GM21515 (cell line): Measurements from ENCODE around the gene BLM.

Experiments used
- ATAC-seq: cut with Tn5 transposase; IDR thresholded peaks from one replicate; pipeline ENCODE4 v1.9.1; 2021; ENCODE audit not compliant: unreplicated experiment

Gene BLM

DNA sequence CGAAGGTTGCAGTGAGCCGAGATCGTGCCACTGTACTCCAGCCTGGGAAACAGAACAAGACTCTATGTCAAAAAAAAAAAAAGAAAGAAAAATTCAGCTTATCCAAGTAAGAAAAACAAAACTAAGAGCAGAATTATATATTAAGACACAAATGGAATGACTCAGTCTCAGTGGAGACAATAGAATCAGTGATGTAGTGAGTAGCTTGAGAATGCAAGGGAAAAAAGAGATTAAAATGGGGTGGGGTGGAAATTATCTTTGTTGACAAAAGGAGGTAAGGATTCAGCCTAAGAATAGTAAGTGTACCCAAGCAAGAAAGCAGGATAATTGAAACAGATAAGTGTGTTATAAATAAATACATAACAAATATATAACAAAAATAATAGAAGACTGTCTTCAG is 70.7 kb downstream of the BLM start:
- ATAC-seq, result no peak

DNA sequence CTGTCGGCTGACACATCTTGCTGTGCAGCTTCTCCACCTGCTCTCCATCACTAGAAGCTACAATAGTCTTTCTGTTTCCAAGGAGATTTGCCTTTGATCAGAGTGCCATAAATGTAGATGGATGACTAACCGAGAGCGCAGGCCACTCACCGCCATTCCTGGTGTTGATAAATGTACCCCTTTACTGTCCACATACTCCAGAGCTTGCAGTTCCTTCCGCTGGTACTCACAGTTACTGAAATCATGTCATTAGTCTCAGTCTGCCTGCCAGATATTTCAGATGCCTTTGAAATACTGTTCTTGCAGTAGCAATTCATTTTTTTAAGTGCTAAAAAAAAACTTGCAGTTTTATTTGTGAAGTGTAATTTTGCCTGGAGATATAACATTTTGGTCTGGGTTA is 72.3 kb downstream of the BLM start:
- ATAC-seq, result no peak

DNA sequence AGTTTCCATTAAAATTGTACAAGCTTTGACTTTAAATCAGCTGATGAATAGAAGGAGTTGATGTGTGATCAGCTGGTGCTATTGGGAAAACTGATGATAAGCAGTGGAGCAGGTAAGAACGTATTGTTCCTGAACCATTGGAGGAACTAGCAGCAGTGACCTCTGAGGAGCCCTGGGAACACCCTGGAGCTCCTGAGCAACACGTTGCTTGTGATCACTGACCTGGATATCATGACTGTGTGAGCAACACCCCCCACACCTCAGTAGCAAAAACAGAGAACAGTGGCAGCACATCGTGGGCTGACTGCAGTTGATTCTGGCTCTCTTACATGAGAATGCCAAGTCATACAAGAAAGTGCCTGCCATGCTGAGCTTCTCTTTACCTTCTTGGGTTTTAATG is 72.9 kb downstream of the BLM start:
- ATAC-seq, result no peak

DNA sequence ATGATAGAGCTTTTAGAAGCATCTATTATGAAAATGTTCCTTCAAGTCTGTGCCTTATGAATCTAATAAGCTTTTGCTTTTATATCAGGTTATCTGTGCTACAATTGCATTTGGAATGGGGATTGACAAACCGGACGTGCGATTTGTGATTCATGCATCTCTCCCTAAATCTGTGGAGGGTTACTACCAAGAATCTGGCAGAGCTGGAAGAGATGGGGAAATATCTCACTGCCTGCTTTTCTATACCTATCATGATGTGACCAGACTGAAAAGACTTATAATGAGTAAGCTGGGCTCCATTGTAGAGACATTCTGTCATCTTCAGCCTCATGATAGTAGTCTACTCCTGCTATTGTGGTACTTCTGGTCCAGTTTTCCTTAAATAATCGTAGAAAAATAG is 73.4 kb downstream of the BLM start:
- no peak for ATAC-seq

DNA sequence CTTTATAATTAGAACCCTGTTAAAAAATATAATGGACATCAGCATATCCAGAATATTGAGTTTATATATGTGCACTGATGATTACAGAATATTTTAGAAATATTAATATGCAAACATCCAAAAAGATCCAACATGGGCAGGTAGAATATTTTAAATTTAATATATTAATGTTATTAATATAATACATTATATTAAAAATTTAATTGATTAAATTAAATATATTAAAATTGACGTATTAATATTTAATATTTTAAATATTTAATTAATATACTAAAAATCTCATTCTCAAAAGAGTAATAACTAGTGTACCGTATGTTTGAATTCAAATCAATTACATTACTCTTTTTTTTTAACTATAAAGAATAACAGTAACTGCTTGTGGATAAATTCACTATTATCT is 77.4 kb downstream of the BLM start:
- no peak for ATAC-seq

DNA sequence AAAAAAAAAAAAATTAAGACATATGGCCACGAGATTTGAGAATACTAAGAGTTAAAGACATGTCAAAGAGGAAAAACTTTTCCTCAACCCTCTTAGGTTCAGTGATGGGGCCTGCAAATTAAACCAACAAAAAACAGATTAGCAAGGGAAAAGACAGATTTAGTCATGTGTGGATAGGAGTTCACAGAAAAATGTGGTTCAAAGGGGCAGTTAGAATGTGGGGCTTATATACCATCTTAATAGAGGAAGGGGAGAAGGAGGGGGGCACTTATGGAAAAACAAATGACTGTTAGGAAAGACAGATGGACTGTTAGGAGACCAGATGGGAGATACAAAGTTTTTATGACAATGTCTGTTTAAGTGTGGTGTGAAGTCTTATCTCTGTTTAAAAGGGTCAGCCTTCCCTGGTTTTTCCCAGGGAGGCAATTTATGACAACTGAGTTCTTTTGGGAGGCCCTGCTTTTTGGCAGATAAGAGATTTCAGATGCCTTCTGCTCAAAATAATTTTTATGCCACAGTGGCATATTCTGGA is 82.6 kb downstream of the BLM start:
- ATAC-seq, result no peak

DNA sequence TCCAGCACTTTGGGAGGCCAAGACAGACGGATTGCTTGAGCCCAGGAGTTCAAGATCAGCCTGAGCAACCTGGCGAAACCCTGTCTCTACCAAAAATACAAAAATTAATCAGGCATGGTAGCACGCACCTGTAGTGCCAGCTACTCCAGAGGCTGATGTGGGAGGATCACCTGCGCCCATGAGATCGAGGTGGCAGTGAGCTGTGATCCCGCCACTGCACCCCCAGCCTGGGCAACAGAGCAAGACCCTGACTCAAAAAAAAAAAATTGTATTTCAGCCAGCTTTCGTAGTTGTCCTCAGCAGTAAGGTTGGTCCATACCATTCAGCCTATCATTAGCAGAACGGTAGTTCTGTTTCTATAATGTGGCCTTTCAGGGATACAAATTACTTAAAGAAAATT is 84.7 kb downstream of the BLM start:
- ATAC-seq, result no peak

DNA sequence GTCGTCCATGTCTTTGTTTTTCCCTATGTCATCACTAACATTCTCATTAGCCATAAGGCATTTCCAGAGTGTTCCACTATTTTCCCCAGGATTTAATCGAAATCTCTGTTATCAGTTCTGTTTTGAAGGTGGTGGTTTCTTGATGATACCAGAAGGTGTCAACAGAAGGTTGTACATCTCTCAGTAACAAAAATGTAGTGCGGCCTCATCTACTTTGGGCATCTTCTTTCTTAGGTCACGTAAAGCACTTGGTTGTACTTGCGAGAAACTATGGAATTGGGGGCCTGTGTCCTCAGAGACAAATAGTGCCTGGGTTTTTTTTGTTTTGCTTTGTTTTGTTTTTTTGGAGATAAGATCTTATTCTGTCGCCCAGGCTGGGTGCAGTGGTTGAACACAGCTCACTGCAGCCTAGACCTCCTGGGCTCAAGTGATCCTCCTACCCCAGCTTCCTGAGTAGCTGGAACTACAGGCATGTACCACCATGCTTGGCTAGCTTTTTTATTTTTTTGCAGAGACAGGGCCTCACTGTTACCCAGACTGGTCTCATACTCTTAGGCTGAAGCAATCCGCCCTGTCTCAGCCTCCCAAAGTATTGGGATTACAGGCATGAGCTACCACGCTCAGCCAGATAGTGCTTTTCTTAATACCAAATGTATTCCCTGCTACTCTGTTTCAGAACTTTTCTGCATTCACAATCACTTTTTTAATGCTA is 90.1 kb downstream of the BLM start:
- ATAC-seq, result no peak

DNA sequence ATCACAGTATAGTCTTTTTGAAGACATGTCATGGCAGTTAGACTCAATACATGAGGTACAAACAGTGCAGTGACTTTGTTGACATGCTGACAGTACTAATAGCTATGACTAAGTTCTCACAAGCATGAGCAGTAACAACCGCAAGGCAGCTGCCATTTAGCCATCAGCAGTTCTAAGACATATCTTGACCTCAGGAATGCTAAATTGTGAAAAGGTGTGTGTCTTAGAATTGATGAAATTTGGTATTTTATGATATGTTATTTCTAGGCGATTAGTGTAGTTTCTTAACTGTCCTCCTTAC is 90.6 kb downstream of the BLM start:
- ATAC-seq, result no peak

DNA sequence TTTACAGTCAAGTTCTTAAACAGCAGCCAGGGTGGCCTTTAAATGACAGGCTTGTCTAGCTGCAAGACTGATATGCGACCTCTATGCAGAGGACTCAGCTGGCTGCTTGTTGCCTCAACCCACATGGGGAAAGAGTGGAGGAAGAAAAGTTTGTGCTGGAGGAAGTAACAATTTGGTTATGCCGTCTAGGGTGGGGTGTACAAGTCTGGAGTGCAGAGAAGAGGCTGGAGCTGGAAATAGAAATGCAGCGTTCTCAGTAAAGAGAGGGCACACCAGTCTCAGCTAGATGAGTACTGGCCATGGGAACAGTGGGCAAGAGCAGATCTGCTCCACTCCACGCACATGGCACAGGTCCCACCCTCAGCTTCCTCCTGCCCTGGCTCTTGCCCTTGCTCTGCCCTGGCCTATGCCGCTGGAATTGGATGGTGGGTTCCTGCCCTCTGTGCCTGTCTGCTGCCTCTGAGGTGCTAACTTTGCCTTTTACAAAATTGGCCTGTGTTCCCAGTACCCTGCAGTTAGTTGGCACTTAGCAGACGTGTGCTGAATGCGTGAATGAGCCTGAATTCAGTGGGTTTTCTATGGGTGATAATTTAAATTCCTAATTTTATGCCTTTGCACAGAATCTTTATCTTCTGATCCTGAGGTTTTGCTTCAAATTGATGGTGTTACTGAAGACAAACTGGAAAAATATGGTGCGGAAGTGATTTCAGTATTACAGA is 91.5 kb downstream of the BLM start:
- ATAC-seq, result no peak

DNA sequence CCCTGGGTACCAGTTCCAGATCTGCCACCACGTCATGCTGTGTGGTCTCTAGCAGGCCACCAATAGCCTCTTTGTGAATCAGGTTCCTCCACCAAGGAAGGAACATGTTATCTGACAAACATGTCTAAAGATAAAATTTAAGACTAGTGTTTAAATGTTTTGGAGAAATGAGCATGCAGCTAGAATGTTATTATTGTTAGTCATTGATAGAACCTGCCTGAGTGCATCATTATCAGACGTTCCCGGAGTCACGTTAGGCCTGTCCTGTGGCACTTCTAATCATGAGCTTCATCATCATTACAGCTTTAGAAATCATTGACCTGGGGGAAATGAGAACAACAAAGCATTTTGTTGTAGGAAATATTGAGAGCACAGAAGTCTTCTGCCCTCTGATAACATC is 92.4 kb downstream of the BLM start:
- ATAC-seq, result no peak

DNA sequence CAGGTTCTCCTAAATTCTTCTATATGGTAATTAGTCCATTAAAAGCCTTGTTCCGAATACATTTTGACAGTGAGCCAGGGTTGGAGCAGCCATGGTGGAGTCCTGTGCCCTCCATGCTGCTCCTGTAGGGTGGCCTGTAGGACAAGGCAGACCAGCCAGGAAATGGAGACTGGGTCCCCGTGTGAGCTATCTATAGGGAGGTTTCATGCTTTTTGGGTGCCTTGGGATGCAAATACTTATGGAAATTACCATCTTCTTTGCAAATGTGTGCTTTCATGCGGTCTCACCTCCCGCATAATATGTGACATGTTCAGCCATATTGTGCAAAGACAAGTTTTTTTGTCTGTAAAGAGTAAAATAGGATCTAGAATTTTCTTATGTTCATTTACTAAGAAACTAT is 93.2 kb downstream of the BLM start:
- no peak for ATAC-seq

DNA sequence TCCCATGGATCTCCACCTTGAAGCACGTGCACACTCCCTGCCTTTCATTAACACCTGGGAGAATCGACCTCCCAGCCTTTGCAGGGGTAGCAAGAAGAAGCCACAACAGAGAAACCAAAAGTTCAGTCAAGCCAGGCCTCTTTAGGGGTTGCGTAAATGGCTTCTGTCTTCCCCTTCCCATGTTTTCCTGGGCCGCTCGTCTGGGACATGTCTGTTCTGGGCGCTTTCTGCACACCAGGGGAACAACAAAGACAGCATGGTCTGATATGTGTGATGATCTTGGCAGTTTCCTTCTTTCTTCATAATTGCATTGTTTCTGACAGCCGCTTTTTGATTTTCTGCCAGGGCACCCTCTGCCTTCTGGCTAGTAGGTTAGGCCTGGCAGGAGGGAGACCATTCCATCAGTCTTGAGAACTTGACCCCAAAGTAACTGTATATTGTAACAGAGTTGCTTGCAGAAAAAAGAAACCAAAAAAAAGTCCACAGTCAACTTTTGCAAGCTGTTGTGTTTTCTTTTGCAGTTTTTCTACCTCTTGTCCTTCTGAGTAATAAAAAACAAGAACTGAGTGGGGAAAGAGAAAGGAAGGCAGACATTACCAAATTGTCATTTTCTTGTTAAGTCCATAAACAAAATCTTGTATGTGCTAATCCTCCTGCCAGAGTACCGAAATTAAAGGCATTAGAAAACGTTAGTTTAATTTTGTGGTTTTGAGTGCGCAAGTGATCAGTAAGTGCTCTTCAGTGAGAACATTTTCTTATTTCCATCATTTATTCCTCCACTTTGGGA is 95.2 kb downstream of the BLM start:
- no peak for ATAC-seq

DNA sequence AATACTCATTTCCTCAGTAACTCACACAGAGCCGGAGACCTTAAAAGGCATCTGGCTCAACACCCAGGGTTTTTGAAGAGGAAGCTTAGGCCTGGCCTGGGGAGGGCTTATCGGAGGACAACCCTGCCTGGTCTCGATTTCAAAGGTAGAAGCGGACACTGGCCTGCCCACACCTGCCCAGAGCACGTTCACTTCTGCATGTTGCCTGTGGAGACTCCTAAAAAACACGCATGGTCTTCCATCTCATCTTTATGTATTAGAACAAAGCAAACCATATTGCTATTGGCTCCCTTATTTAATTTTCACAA is 95.8 kb downstream of the BLM start:
- ATAC-seq, result no peak

DNA sequence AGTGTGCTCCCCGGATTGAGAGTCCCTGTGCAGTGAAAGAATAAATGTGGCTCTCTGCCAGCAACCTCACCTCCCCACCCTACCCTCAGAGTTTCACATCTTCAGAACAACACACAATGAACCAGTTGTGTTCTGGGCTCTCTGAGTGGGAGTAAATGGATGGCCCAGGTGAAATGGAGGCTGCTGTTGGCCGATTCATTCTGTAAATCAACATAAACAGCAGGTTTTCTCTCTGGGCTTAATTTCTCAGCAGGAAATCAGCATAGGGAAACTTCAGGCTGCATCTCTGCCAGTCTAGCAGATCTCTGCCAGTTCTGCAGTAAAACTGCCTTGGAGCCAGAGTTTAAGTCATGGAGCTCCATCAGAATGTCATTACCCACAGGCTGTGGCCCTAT is 96.6 kb downstream of the BLM start:
- ATAC-seq, result no peak

DNA sequence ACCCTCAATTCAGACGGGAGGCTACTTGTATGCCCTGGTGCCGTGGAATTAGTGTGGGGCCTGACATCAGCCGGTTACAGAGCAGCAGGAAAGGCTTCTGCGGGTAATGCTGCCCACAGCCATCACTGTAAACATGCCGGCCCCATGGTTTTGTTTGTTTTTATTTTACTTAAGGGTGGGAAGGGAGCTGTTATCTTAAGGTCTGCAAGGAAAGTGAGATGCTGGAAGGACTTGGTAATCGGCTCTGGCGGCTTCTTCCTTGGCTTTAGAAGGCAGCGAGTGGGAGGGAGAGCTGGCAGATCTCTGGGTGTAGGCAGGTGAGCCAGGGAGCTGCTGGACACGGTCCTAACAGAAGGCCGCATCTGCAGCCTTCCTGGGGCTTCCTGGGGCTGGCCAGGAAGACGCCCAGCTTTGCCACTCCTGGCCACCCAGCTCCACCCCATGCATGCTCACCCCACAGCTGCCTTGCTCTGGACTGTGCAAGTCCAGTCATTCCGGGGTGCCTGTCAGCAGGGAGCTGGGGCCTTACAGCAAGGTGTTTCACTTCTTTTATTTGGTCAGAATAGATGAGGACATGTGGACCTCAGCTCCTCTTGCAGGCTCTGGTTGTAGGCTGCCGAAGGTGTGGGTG is 97.2 kb downstream of the BLM start:
- peak; percentile 44 for ATAC-seq

DNA sequence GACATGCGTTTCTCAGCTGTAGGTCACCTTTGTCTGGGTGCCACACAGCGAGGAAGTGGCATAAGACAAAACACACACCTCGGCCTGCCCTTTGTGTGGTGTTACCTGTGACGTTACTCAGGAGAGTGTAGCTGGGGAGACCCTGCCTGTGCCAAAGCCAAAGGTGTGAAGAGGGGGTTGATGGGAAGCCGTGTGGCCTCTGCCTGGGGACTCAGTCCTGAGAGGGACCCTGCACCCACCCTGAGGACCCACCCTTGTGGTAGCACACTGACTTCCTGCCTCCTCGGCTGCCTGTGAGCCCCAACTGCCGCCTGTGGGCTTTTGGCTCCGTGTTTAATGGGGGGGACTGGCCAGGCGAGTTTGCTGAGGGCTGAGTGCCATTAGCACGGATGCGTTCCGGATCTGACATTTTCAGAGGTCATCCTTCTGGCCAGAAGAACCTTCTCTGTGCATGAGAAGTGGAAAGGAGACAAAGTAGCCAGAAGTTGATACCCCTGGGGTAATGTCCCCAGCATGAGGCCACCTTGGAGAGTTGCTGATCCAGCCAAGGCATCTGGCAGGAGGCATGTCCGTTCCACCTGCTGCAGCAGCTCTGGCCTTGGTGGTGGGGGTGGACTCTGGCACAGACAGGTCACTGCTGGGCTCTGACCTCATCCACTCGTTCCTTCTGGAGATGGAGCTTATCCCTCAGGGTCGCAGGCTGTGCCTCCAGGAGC is 99.4 kb downstream of the BLM start:
- ATAC-seq, result no peak

DNA sequence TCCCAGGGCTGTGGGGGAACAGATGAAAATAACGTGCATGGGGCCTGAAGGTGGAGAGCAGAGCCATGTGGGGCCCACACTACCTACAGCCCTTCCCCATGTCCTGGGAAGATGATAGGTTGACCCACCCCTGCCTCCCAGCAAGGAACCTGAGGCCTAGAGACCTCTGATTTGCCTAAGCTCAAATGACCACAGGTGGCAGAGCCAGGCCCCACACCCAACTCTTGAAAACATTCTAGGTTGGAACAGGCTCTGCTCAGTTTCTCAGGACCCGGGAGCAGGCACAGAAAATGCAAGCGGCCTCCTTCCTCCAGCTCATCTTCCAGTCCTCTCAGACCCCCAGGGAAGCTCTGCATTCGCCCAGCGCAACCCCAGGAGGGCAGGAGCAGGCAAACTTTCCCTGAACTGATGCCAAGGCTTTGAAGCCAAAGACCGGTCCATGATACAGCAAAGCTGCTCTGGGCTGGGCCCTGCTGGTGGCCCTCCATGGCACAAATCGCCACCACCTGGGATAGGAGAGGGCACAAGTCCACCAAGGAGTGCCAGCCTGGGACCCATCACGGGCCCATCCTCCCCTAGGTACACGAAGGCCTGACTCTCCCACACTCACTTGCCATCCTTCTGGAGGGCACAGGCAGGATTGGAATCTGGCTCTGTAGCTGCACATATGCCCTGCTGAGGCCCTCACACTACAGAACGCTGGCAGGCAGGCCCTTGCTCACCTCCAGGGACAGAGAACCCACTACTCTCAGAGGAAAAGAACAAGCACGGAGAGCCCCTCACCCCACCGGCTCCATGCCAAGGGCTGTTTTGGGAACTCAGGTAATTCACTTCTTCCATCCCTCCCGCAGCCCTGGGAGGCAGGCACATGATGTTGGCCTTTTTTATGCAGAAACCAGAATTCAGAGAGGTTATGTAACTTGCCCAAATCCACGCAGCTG is 100.2 kb downstream of the BLM start:
- ATAC-seq, result no peak

DNA sequence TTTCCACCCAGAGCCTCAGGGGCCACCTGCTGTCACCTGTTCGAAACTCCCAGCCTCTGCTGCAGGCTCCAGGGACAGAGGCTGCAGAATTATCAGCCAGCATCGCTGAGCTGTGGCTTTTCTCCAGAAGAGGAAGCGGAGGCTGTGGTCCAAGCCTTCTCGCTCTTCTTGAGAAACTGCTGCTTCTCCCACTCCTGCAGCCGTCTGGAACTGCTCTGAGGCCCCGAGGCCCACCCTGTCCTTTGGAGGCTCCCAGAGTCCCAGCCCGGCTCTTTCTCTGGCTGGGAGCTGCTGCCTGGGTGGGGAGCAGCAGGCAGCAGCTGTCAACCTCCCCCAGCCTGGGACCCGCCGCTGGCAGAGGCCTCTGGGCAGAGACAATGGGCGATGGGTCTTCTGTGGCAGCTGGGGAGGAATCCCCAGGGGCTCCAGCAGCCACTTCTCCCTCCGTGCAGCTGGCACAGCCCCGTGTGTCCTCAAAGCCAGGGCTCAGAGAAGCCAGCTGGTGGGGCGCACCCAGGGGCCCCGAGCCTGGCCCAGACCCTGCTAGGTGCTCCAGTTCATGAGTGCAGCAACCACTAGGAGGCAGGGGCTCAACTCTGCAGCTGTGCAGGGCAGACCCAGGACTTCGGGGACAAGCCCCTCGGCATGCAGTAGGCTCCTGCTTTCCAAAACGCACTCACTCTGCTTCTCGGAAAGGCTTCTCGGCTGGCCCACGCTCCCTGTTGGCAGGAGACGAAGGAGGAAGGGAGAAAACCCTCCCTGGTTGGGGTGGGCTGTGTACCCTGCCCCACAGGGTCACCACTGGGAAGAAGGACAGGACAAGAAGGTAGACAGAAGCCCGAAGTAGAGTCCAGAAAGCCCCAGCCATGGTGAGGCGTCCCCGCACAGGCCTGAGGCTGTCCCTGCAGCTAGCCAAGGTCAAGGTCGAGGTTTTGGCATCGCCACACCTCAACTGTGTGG is 101.4 kb downstream of the BLM start:
- ATAC-seq, result no peak
